ENCODE results near the gene TRDN.

- TF ChIP-seq CTCF (IDR thresholded peaks at IDR 0.05) (no peak), EZH2 (IDR thresholded peaks at IDR 0.05) (no peak)
Measured at GRCh38 chr6:123622780-123623179, 14.0 kb downstream of the TRDN start.
